Bronchial epithelial cell (primary cell): Measurements from ENCODE around the gene CYGB. TPM values are rescaled to one million over a fixed set of nuclear protein-coding genes. Genes with fewer than 3 reads are reported as not detected.

ENCODE experiments used
- DNase-seq: peaks from one replicate; pipeline ENCODE4 v3.0.0-alpha.2; 2010; ENCODE audit warnings: low read depth
- FAIRE-seq: peaks from 2 replicates; lab custom pipeline; 2011; peaks lifted over from hg19 to GRCh38; lab: Jason Lieb, UNC
- H3K27me3 ChIP-seq: 2 replicates; pipeline ENCODE4 v1.5.1; 2011; ENCODE audit warnings: low read length; ENCODE audit not compliant: control insufficient read depth, insufficient read depth
- H3K36me3 ChIP-seq: 2 replicates; pipeline ENCODE4 v1.5.1; 2011; ENCODE audit warnings: low read length; ENCODE audit not compliant: control insufficient read depth, insufficient read depth
- H3K4me3 ChIP-seq: 2 replicates; pipeline ENCODE4 v1.5.1; 2011; ENCODE audit warnings: mild to moderate bottlenecking, low read depth, low read length, control low read depth
- CTCF ChIP-seq: IDR thresholded peaks from 2 replicates; pipeline ENCODE4 v1.5.1; 2011; ENCODE audit warnings: mild to moderate bottlenecking, moderate library complexity, low read length, control low read depth, inconsistent platforms; ENCODE audit not compliant: insufficient read depth, severe bottlenecking
- total RNA-seq: library from RNA; depleted of rRNA; stranded (reverse); fragments of >200 nt; gene quantifications from 2 replicates; pipeline ENCODE4 v1.2.1, GENCODE V29; 2014

CYGB gene
- total RNA-seq, 1 donor from 2014 or later = 2.1 TPM

- FAIRE-seq (no peak), DNase-seq (no peak)
- no peak for TF ChIP-seq CTCF
- Histone ChIP-seq H3K36me3 (peaks cover 7% of the 10 kb centered on the region), H3K27me3 (no peaks in the 10 kb centered on the region), H3K4me3 (peak overlapping the region; percentile 85)
Measured at GRCh38 chr17:76556765-76557367, 19.4 kb upstream of the CYGB start.

- Histone ChIP-seq H3K36me3 (peaks cover 2% of the 10 kb centered on the region), H3K27me3 (no peaks in the 10 kb centered on the region), H3K4me3 (no peak overlapping the region)
- FAIRE-seq (no peak), DNase-seq (no peak)
- no peak for TF ChIP-seq CTCF
Measured at GRCh38 chr17:76554131-76554530, 16.6 kb upstream of the CYGB start.

- FAIRE-seq (no peak), DNase-seq (no peak)
- Histone ChIP-seq H3K27me3 (no peaks in the 10 kb centered on the region), H3K4me3 (no peak overlapping the region), H3K36me3 (peaks cover 2% of the 10 kb centered on the region)
- TF ChIP-seq CTCF = no peak
Measured at GRCh38 chr17:76553178-76553908, 15.8 kb upstream of the CYGB start.

- no peaks in the 10 kb centered on the region for H3K27me3 ChIP-seq
- TF ChIP-seq CTCF = no peak
Measured at GRCh38 chr17:76551685-76552084, 14.2 kb upstream of the CYGB start.

GRCh38 chr17:76550712-76551615 is 13.5 kb upstream of the CYGB start:
- FAIRE-seq (peak; percentile 18), DNase-seq (peak; percentile 95)
- Histone ChIP-seq H3K4me3 (peak overlapping the region; percentile 28), H3K27me3 (no peaks in the 10 kb centered on the region), H3K36me3 (peaks cover 2% of the 10 kb centered on the region)
- TF ChIP-seq CTCF = no peak

More at GRCh38 chr17:76551685-76552084, 14.2 kb upstream of the CYGB start:
- H3K36me3 ChIP-seq = peaks cover 2% of the 10 kb centered on the region
- H3K4me3 ChIP-seq = no peak overlapping the region
- FAIRE-seq = no peak
- DNase-seq = no peak
